ENCODE data around the gene ZSWIM4. TPM values are rescaled to one million over a fixed set of nuclear protein-coding genes. Genes with fewer than 3 reads are reported as not detected.

Gene ZSWIM4
- total and polyA plus RNA-seq, 2 experiments from 2014 or later: 5.4 to 42.3 TPM

GRCh38 chr19:13847407-13848339, 52.4 kb downstream of the ZSWIM4 start:
- no peaks in the 10 kb centered on the region for H3K79me2 ChIP-seq (replicated peaks; ENCODE audit: insufficient read depth)
- H3K9me2 ChIP-seq (ENCODE audit: insufficient read depth): no peaks in the 10 kb centered on the region
- H3K27ac ChIP-seq (ENCODE audit: low read depth): peak overlapping the region; percentile 100
- H3K4me3 ChIP-seq: peak overlapping the region; percentile 93
- DNase-seq (ENCODE audit: low spot score) (peak; percentile 95), ATAC-seq (peak; percentile 39)
- H3K36me3 Mint-ChIP-seq (ENCODE audit: low read depth): no peaks in the 10 kb centered on the region; the same call in 2 of the 3 replicates
- H3K36me3 ChIP-seq (ENCODE audit: insufficient read depth): no peaks in the 10 kb centered on the region
- no peaks in the 10 kb centered on the region for H3K27me3 ChIP-seq (ENCODE audit: insufficient read depth)
- no peak overlapping the region for H2AFZ ChIP-seq
- peaks cover 39% of the 10 kb centered on the region for H3F3A ChIP-seq (replicated peaks; ENCODE audit: low read depth)
- H3K4me3 Mint-ChIP-seq: peak overlapping the region; percentile 69
- 0 out of 3 replicates have a peak, but pooled peaks cover 3% of the 10 kb centered on the region for H3K9me3 Mint-ChIP-seq
- H3K4me2 ChIP-seq: peak overlapping the region; percentile 97
- H3K4me1 Mint-ChIP-seq: peaks cover 36% of the 10 kb centered on the region
- TF ChIP-seq CTCF (conservative IDR thresholded peaks at IDR 0.05; ENCODE audit: low read depth in 2 of 2) (peak in 1 of 2 experiments; percentile 27; a peak in 1 of 4 replicates), REST (IDR thresholded peaks at IDR 0.05; ENCODE audit: unreplicated experiment) (peak; percentile 6), POLR2AphosphoS5 (IDR thresholded peaks at IDR 0.05; ENCODE audit: low read depth) (peak; percentile 77), ETS1 (IDR thresholded peaks at IDR 0.05) (peak; percentile 37; the same call in 1 of the 2 replicates), ZNF462 (CRISPR knock-in tag; IDR thresholded peaks at IDR 0.05) (no peak)
- no peaks in the 10 kb centered on the region for H4K20me1 ChIP-seq (replicated peaks; ENCODE audit: insufficient read depth)
- H3K27me3 Mint-ChIP-seq (ENCODE audit: insufficient read depth, low read depth, poor library complexity): peaks cover 25% of the 10 kb centered on the region
- peak overlapping the region; percentile 100 for H3K27ac Mint-ChIP-seq
- peaks cover 43% of the 10 kb centered on the region for H3K4me1 ChIP-seq (ENCODE audit: insufficient read depth)

Data from GM23338 (cell line).